ENCODE measurements around the gene GRK4. TPM values are rescaled to one million over a fixed set of nuclear protein-coding genes. Genes with fewer than 3 reads are reported as not detected.
"Not testable (repeated sequence)": the region's sequence is repeated elsewhere in the genome, so short reads cannot be mapped to it uniquely, and the experiment has no call there.

The GRK4 gene
- polyA plus RNA-seq, 10 donors, result 8.0 to 12.3 (median 9.7) TPM

DNA sequence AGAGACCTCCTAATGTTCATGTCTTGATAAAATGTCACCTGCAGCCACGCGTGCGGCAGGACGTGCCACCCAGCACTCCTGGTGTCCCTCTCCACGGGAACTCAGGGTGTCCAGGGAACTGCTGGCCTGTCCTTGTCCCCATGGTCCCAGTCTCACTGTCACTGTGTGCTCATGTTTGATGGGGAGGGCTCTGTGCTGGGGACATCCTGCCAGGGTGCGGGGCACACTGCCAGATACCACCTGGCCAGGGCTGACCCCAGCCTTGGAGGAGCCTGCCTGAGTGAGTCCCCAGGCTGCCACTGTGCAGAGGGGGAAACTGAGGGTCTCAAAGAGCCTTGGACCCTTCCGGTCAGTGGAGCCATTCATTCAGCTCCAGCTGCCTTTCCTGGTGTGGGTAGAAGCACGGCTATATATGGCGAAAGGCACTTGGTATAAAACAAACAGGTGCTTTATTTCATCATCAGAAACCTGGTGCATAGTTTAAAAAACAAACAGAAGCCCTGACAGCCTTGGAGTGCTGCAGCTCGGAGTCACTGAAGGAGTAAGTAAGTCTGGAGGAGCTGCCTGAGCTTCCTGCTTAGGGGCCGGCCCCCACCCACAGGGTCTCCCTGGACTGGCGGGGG lies 33.1 kb upstream of the GRK4 start:
- DNase-seq, result no peak

DNA sequence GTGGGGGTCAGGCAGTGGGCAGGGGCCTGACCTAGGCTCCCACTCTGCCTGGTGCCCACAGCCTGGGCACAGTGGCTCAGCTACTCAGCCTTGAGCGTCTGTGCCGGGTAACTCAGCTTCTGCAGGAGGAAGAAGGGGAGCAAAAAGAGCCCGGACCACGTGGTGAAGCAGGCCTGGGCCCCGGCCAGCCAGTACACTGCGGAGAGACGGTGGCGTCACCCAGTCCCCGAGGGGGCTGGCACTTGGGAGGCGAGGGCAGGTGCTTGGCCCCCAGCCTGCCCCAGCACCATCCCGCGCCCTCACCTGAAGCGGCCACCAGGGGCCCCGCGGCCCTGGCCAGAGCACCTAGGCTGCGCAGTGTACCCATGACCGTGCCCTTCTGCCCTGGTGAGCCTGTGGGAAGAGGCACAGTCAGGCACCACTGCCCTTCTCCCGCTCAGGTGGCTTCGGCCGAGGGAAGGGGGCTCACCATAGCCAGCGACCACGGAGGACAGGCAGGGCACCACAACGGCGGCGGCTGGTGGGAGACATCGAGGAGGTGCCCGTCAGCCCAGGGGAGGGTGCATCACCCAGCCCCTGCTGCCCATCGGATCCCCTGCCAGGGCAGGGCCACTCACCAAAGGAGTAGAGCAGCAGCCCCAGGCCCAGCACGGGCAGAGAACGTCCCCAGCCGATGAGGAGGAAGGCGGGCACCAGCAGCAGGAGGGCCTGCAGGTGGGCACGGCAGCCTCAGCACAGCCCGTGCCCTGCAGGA lies 32.4 kb upstream of the GRK4 start:
- DNase-seq, result no peak

DNA sequence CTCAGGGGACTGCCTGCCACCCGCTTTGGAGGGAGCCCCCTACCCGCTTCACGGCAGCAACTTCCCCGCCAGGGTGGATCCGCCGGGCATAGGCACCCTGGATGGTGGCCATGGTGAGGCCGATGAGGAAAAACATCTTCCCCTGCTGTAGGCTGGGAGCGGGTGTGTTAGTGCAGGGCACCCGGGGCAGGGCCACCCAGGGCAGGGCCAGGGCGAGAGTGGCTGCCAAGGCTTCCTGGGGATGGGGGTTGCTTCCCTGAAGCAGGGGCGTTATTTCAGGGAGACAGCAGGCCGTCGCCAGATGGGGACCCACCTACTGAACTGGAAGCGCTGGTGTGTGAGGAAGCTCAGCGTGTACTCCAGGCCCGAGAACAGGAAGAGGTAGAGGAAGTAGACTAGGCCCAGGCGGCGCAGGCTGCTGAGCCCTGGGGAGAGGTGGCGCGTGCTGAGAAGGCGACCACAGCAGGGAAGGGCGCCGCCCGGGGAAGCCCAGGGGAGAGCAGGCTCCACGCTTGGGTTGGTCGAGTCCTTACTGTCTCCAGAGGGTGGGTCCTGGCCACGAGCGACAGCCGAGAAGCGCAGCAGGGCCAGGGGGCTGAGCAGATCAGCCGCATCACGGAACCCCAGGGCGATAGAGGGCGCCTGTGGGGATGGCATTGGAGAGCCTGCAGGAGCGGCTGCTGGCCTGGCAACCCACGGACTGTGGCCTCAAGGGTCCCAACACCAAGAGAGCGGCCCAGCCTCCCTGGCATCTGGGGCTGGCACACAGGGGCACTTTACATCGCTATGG lies 31.7 kb upstream of the GRK4 start:
- DNase-seq, result peak in 1 of 3 donors; percentile 64

GRCh38 chr4:2932321-2932950 lies 30.9 kb upstream of the GRK4 start:
- DNase-seq, result no peak

GRCh38 chr4:2932951-2933565 lies 30.3 kb upstream of the GRK4 start:
- DNase-seq, result no peak

DNA sequence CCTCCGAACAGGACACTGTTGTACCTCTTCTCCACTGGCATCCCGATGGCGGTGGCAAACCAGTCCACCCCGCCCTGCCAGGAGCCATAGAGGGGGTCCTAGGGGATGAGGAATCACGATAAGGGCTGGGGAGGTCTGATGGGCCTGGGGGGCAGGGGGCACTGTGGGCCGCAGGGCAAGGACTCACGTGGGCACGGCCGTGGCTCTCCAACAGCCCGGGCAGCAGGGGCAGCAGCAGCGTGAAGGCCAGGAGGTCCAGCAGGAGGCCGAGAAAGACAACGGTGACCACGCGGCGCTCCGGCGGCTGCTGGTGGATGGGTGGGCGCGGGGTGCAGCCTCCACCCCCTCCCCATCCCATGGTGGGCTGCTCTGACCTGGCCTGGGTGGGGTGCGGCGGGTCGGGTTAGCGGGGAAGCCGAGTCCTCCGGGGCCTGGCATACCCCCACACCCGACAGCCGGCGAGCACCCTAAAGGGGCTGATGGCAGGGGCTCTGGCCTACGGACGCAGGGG lies 29.8 kb upstream of the GRK4 start:
- DNase-seq, result no peak

- DNase-seq, result peak in 1 of 3 donors; percentile 77
Observed at GRCh38 chr4:2934077-2934812, 29.1 kb upstream of the GRK4 start.

- peak; percentile 90 to 97 (median 95) for DNase-seq
Observed at GRCh38 chr4:2934813-2935761, 28.3 kb upstream of the GRK4 start.

DNA sequence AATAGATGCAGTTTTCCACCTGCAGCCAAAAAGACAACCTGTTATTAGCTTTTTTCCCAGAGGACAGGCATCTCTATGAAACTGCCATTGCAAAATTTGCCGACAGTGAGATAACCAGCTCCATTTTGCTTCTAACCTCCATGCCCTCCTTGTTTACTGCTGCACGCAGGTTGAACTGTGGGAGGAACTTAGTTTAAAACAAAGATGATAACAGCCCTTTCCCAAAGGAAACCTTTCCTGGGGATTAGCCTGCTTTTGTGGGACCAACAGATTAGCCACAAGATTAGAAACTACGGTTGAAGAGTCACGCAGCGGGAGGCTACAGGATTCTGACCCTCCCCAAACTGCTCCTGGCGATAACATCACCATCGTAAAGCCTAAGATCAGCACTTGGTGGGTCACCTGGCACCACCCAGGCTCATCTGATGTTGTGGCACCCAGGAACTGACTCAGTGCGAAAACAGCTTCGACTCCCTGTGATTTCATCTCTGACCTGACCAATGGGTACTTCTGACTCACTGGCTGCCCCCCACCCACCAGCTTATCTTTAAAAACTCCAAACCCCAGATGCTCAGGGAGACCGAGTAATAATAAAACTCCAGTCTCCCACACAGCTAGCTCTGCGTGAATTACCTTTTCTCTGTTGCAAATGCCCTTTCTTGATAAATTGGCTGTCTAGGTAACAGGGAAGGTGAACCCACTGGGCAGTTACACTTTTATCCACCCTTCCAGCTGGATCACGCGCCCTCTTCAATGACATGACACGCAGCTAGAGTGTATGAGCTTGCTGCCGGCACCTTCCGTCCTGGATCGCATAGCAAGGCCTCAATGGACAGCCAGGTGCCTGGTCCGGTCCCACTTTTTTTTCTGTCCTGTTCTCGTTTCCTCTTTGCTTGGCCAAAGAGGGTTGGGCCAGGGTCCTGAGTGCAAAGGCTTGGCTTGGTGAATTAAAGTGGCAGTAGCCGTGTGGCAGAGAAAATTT lies 27.3 kb upstream of the GRK4 start:
- DNase-seq, result no peak

DNA sequence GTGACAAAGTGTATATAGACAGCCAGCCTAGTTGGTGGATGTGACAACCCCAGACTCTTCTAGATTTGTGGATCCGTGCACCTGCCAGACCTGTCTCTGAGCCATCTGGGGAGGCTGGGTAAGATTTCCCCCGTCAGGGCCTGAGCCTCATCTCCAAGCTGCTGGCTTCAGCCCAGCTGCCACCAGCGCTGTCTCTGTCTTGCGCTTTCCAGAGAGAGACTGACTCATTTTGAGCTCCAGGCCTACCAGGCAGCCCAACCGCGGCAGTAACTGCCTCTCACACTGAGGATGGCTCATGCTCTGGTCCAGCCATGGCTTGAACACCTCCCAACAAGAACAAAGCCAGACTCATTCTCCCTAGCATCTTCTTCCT lies 26.6 kb upstream of the GRK4 start:
- DNase-seq, result no peak

- DNase-seq, result no peak
Observed at GRCh38 chr4:2937146-2937857, 26.1 kb upstream of the GRK4 start.

- no peak for DNase-seq
Observed at GRCh38 chr4:2937986-2938385, 25.4 kb upstream of the GRK4 start.

- not testable (repeated sequence) for DNase-seq
Observed at GRCh38 chr4:2938411-2938810, 25.0 kb upstream of the GRK4 start.

DNA sequence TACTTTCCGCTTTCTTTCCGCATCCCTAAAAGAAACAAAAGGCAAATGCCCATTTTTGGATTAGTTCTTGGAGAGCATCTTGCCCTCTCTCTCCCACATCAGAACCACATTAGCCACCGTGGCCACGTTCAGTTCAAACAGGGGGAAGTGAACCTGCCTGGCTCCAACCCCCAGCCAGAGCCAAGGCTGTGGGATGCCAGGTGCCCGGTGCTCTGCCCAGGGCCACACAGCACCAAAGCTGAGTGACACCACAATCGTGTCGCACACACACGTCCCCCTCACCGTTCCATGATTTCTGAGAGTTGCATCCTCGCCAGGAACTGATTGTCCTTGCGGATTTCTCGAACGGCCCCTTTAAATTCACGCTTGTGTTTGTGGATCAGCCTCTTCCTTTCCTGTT lies 24.5 kb upstream of the GRK4 start:
- DNase-seq, result no peak

- no peak for DNase-seq
Observed at GRCh38 chr4:2939383-2940243, 23.8 kb upstream of the GRK4 start.

- DNase-seq, result no peak
Observed at GRCh38 chr4:2940267-2941137, 22.9 kb upstream of the GRK4 start.
